Ovary (tissue), 9 donors: ENCODE measurements around the gene PPP2R5D. TPM values are rescaled to one million over a fixed set of nuclear protein-coding genes. Genes with fewer than 3 reads are reported as not detected.
A peak's percentile ranks its signal among the peaks of the same experiment; 100 is the strongest.

ENCODE experiments used
- DNase-seq, 5 donors: peaks; one replicate each; pipeline ENCODE4 v3.0.0-alpha.2; 2019 to 2020
- H3K27ac ChIP-seq, 2 donors: fragments of 200-600 bp; one replicate each; pipeline versions ENCODE4 v1.5.1 to v1.8.0; 2019 to 2022
- H3K27me3 ChIP-seq: fragments of 200-600 bp; one replicate; pipeline ENCODE4 v1.8.0; 2022
- H3K36me3 ChIP-seq: fragments of 200-600 bp; sonication (generic); one replicate; pipeline ENCODE4 v1.5.1; 2019
- H3K4me1 ChIP-seq: one replicate; pipeline ENCODE4 v1.8.1; 2013; ENCODE audit warnings: mild to moderate bottlenecking, moderate library complexity; ENCODE audit not compliant: insufficient read depth
- H3K4me3 ChIP-seq: fragments of 200-600 bp; sonication (generic); one replicate; pipeline ENCODE4 v1.5.1; 2017
- H3K9me3 ChIP-seq, 2 donors: fragments of 200-600 bp in 1 of 2; sonication (generic) in 1 of 2; one replicate each; pipeline versions ENCODE4 v1.5.1 to v1.8.1; 2013 to 2019; ENCODE audit warnings: mild to moderate bottlenecking in 1 of 2, moderate library complexity in 1 of 2
- EP300 ChIP-seq: sonication (generic); formaldehyde crosslinking; IDR thresholded peaks from one replicate; pipeline ENCODE4 v1.6.1; 2017; ENCODE audit warnings: antibody characterized with exemption
- POLR2A ChIP-seq: fragments of 450-650 bp; IDR thresholded peaks from one replicate; pipeline ENCODE4 v1.6.1; 2017; ENCODE audit warnings: antibody characterized with exemption, mild to moderate bottlenecking, moderate library complexity
- WGBS, 3 donors: extraction: QIAGEN DNeasy Blood & Tissue Kit in 1 of 3; methylation state at CpG; one replicate each; pipeline versions ENCODE4 v1.1.5 to v1.1.7; 2013 to 2017; 5-methylcytosine and 5-hydroxymethylcytosine counted together
- intact Hi-C, 4 donors: fragments of 100-400 bp; cut with DNase I; formaldehyde crosslinking; loops; one replicate each; pipeline versions ENCODE4 v1.11.0 to v1.15.1; 2022 to 2023
- polyA plus RNA-seq, 2 donors: library from polyadenylated mRNA; stranded (reverse); fragments of 200-250 nt in 1 of 2; fragments of 350-450 nt in 1 of 2; fragmentation: Illumina TruSeq in 1 of 2; extraction: RNeasy Lipid Tissue Mini Kit (QIAGEN cat#74804) in 1 of 2; gene quantifications; one replicate each; pipeline ENCODE4 v1.2.3, GENCODE V29; 2013 to 2014
- total RNA-seq, 7 donors: library from RNA; depleted of rRNA in 2 of 7; stranded (reverse); fragments of >200 nt in 2 of 7; fragmentation: NEBNext Ultra II Directional in 3 of 7; extraction: Animal tissue kit (Norgen Biotek cat#: 25700) in 3 of 7; gene quantifications; one replicate each; pipeline versions ENCODE4 v1.1.0 to v1.2.4, GENCODE V29; 2016 to 2023
- TF ChIP-seq, protein P1 (sequence below), 3 donors: fragments of 450-650 bp in 2 of 3; fragments of 200-600 bp in 1 of 3; IDR thresholded peaks; one replicate each; pipeline versions ENCODE4 v1.5.1 to v1.8.0; 2016 to 2022; ENCODE audit warnings: antibody characterized with exemption in 3 of 3, mild to moderate bottlenecking in 1 of 3
- donor health status: DM: no; HTN: no; CAD: no; lungs with moderate emphysema.
- donor health status: DM: no; HTN: no; CAD: no.
- donor health status: Bipolar disorder and iron deficiency.
- donor health status: DM: yes; HTN: yes; CAD: no.
- donor health status: DM: no; HTN: no; CAD: no.
- donor health status: DM: yes; HTN: yes; CAD: no.

Gene PPP2R5D
- total and polyA plus RNA-seq, 9 donors: 20.4 to 78.1 (median 34.1) TPM

- intact Hi-C loops: no loop called here
- Histone ChIP-seq H3K27me3 (no peaks in the 10 kb centered on the region), H3K9me3 (no peaks in the 10 kb centered on the region), H3K27ac (peak overlapping the region; percentile 56 to 72), H3K4me1 (peaks cover 14% of the 10 kb centered on the region), H3K4me3 (peak overlapping the region; percentile 95), H3K36me3 (no peaks in the 10 kb centered on the region)
- TF ChIP-seq POLR2A: no peak
- no peak for TF ChIP-seq EP300
- TF ChIP-seq, protein P1, sequence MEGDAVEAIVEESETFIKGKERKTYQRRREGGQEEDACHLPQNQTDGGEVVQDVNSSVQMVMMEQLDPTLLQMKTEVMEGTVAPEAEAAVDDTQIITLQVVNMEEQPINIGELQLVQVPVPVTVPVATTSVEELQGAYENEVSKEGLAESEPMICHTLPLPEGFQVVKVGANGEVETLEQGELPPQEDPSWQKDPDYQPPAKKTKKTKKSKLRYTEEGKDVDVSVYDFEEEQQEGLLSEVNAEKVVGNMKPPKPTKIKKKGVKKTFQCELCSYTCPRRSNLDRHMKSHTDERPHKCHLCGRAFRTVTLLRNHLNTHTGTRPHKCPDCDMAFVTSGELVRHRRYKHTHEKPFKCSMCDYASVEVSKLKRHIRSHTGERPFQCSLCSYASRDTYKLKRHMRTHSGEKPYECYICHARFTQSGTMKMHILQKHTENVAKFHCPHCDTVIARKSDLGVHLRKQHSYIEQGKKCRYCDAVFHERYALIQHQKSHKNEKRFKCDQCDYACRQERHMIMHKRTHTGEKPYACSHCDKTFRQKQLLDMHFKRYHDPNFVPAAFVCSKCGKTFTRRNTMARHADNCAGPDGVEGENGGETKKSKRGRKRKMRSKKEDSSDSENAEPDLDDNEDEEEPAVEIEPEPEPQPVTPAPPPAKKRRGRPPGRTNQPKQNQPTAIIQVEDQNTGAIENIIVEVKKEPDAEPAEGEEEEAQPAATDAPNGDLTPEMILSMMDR (IDR thresholded peaks at IDR 0.05): no peak
- WGBS, 3 donors: 6 to 10% (median 7%) methylated on average over 13 of the region's 13 CpGs
- DNase-seq: peak in 1 of 5 donors; percentile 33
Measured at GRCh38 chr6:42984924-42985475, 630 bp downstream of the PPP2R5D start.

DNA sequence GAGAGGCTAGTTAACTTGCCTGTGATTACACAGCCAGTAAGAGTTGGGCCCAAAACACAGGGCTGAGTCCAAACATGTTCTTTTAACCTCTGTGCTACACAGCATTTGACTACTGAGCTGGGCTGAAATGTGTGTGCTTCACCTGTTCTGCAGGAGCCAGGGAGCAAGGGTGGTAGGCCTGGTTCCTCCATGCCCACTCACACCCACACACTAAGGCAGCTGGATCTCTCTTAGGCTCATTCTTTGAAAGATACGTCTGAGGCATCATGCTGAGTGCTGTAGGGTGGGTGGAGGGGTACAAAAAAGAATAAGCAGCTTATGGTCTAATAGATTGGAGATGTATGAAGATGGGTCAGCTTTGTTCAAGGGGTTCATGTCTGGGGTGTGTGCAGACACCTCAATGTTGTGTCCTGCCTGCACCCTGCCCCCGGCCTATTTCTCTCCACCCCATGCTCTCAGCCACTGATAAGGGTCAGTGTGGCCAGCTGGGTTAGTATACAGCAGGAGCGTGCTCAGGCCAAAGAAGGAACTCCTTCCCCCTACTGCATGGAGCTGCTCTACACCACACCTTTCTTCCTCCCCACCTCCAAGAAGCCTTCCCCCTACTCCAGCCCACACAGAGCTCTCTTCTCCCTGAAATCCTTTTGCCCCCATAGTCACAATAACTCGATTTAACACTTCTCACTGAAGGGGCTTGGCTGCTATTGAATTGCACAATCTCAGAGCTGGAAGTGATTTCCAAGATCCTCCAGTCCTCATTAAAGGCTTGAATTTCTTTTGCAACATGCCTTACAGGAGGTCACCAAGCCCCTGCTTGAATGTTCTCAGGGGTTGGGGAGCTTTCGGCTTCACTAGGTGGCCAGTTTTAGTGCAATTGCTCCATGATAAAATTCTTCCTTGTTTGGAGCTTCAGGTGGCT, 3.4 kb downstream of the PPP2R5D start:
- WGBS, 3 donors: 45 to 60% (median 57%) methylated on average over 5 of the region's 5 CpGs
- H3K27me3 ChIP-seq: no peaks in the 10 kb centered on the region
- intact Hi-C loops: no loop called here
- H3K36me3 ChIP-seq: no peaks in the 10 kb centered on the region
- no peak overlapping the region for H3K27ac ChIP-seq
- TF ChIP-seq EP300 (no peak), POLR2A (no peak)
- TF ChIP-seq, protein P1 (IDR thresholded peaks at IDR 0.05): no peak
- no peaks in the 10 kb centered on the region for H3K9me3 ChIP-seq
- H3K4me1 ChIP-seq: peaks cover 11% of the 10 kb centered on the region
- no peak for DNase-seq
- no peak overlapping the region for H3K4me3 ChIP-seq

- no peak overlapping the region for H3K4me3 ChIP-seq
- TF ChIP-seq EP300 (no peak), POLR2A (no peak)
- TF ChIP-seq, protein P1 (IDR thresholded peaks at IDR 0.05): no peak
- DNase-seq: no peak
- H3K4me1 ChIP-seq: peaks cover 10% of the 10 kb centered on the region
- H3K36me3 ChIP-seq: no peaks in the 10 kb centered on the region
- no peaks in the 10 kb centered on the region for H3K9me3 ChIP-seq
- no peak overlapping the region for H3K27ac ChIP-seq
- intact Hi-C loops: no loop called here
- no peaks in the 10 kb centered on the region for H3K27me3 ChIP-seq
- 44 to 68% (median 48%) methylated on average over 1 of the region's 1 CpG for WGBS, 3 donors
Measured at GRCh38 chr6:42988486-42989020, 4.2 kb downstream of the PPP2R5D start.

DNA sequence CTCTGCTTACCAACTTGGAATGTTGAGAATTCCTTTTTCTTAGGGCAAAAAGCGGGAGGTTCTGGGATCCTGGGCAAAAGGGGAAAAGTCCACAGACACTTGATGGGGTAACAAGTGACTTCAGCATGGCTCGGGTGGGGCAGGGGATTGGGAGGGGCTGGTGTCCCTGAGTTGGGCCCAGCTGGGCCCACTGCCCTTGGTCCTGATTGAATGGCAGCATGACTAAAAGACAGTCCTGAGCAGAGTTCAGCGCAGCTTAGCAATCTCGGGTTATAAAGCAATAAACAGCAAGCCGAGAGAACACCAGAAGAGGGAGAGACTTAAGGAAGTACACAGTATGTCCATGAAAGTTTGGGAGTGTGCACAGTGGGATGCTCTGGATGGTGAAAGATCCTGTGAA, 5.6 kb downstream of the PPP2R5D start:
- intact Hi-C loops: no loop called here
- no peak for DNase-seq
- TF ChIP-seq, protein P1 (IDR thresholded peaks at IDR 0.05): no peak
- no peak for TF ChIP-seq POLR2A
- TF ChIP-seq EP300: no peak
- WGBS, 3 donors: 73 to 83% (median 76%) methylated on average over 5 of the region's 5 CpGs
- Histone ChIP-seq H3K36me3 (no peaks in the 10 kb centered on the region), H3K4me3 (no peak overlapping the region), H3K4me1 (peaks cover 7% of the 10 kb centered on the region), H3K27me3 (no peaks in the 10 kb centered on the region), H3K27ac (no peak overlapping the region), H3K9me3 (no peaks in the 10 kb centered on the region)
